Activated naive CD4-positive, alpha-beta T cell treated with Interleukin-2 at 50 U/mL for 16 hours (primary cell): ENCODE data around the gene GALNT12.

Experiments
- DNase-seq: peaks from one replicate; pipeline ENCODE4 v3.0.0-alpha.2; 2020

GALNT12 gene

DNA sequence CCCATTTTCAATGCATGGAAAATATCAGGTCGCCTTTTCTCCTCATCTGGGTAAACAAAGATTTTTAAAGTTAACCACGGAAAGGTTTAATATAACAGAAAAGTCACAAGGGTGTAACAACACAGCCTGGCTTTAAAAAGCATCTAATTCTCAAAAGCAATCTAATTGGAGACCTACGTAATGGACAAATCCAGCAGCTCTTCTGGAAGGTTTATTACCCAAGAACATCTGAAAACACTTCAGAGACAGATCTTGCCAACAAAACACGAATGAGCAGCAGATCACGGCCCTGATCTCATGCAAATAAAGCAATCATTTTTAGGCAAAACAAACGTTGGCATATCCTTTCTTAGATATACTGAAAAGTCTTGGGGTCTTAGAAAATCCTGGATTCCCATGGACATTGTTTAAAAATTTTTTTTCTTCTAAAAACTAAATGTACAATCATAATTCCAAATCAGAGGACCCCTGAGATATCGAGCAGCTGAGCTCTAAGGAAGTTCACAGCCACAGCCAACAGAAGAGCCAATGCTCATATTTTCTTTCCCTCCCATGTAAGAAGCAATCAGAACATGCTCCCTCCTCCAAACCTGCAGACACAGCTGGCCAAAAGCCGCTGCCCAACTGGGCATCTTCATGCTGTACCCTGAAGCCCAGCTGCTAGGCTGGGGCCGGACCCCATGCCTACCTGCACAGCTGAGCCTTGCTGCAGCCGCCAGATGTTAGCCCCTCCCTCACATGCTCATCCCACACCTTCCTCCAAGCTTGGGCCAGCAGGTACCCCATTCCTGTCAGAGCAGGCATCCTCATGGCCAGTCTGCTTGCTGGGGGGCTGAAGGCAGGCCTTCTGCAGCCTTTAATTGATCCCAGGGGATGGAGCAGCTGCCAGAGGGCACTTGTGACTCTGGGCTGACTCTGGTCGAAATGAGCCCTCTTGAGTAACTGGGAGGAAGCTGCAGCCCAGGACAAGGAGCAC, 22.4 kb upstream of the GALNT12 start:
- DNase-seq: no peak

GRCh38 chr9:98786750-98787510, 20.5 kb upstream of the GALNT12 start:
- no peak for DNase-seq

GRCh38 chr9:98787766-98788335, 19.6 kb upstream of the GALNT12 start:
- DNase-seq: no peak

GRCh38 chr9:98789483-98790133, 17.9 kb upstream of the GALNT12 start:
- no peak for DNase-seq

GRCh38 chr9:98790134-98790841, 17.2 kb upstream of the GALNT12 start:
- no peak for DNase-seq

- peak; percentile 66 for DNase-seq
Measured at GRCh38 chr9:98790842-98791607, 16.4 kb upstream of the GALNT12 start.

DNA sequence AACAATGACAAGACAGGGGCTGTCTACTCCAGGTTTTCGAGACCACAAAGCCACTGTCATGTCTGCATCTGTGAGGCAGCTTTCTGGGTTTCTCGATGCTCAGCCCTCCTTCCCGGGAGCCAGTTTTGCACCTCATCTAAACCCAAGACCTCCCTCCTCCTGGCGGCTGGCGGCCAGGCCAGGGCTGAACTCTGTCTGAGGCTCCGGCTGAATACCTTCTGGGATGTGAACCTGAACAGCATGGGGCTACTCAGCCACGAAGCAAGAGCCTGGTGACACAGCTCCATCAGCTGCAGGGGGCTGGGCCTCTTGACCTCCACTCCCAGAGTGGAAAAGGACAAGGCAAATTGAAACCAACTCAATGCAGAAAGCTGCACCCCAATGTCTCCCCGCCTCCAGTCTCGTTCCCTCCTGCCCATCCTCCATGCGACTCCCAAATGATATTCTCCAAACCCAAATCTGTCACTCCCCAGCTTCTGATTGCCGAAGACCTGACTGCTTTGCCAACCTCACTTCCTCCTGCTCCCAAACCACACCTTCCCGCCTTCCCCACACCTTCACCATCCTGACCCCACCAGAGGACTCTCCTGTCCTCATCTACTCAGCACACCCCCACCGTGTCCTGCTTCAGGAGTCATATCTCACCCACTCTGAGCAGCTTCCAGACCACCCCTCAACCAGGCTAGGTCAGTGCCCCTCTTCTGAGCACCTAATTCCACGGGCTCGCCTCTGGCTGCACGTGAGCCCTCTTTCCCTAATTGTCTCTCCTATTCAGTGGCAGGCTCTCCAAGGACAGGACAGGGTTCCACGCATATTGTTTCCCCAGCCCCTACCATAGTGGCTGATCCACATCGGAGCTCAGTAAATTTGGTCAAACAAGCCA, 15.6 kb upstream of the GALNT12 start:
- no peak for DNase-seq

- DNase-seq: no peak
Measured at GRCh38 chr9:98793031-98793430, 14.4 kb upstream of the GALNT12 start.

GRCh38 chr9:98794802-98795201, 12.7 kb upstream of the GALNT12 start:
- no peak for DNase-seq

GRCh38 chr9:98795295-98795955, 12.0 kb upstream of the GALNT12 start:
- DNase-seq: no peak

GRCh38 chr9:98795970-98796363, 11.5 kb upstream of the GALNT12 start:
- peak; percentile 12 for DNase-seq

DNA sequence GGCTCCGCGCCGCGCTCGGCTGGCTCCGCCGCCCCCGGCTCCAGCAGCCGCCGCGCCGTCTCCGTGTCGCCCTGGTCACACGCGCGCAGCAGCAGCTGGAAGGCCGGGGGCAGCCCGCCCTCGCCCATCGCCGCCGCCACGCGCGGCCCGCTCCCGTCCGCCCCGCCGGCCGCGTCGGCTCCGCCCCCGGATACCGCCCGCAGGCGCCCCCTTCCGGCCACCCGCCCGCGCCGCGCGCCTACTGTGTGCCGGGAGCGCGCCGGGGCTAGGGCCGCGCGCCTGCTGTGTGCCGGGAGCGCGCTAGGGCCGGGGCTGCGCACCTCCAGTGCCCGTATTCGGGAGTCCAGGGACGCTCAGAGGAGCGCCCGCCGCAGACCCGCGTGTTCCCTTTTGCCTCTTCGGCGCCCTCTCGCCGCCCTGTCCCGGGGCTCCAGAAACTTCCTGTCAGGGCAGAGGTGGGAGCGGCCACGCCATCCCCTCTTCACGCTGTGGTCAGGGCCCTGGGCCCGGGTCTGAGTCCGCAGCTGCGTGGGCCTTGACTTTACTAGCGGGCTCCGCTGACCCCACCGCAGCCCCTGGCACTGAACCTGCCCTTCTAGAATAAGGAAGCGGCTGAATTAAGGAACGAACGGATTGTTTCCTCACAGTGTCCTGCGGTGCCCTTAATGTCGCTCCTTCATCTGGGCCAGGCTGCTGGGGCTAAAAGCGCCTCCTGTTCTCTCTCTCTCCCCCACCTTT, 10.9 kb upstream of the GALNT12 start, which contains the start of gene ANKS6:
Gene ANKS6, minus strand, starts transcription at position 192 of the 738 bp plus-strand sequence. Its CDS starts 64 bp downstream, at position 128.
- peak; percentile 81 for DNase-seq

GRCh38 chr9:98797491-98797890, 10.0 kb upstream of the GALNT12 start:
- DNase-seq: no peak

DNA sequence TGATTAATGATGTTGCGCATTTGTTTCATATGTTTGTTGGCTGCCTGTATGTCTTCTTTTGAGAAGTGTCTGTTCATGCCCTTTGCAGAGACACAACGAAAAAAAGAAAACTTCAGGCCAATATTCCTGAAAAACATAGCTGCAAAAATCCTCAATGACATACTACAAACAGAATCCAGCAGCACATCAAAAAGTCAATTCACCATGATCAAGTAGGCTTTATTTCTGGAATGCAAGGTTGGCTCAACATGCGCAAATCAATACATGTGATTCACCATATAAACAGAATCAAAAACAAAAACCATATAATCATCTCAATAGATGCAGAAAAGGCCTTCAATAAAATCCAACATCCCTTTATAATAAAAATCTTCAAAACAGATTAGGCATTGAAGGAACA, 9.2 kb upstream of the GALNT12 start:
- DNase-seq: no peak

DNA sequence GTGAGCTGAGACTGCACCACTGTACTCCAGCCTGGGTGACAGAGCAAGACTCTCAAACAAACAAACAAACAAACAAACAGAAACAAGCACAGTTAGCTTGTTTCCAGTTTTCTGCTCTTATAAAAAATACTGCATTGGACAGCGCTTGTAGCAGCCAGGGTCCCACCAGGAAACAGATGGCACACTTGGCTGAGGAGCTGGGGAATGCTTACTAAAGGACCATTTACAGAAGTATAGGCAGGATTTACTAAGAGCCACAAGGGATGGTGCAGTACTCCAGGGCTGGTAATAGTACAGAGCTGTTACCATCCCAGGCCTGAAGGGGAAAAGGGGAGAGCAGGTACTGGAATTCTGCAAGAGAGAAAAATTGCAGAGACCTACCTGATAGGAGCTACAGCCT, 5.9 kb upstream of the GALNT12 start:
- DNase-seq: no peak

GRCh38 chr9:98801969-98802371, 5.5 kb upstream of the GALNT12 start:
- no peak for DNase-seq

- no peak for DNase-seq
Measured at GRCh38 chr9:98804083-98804482, 3.4 kb upstream of the GALNT12 start.

DNA sequence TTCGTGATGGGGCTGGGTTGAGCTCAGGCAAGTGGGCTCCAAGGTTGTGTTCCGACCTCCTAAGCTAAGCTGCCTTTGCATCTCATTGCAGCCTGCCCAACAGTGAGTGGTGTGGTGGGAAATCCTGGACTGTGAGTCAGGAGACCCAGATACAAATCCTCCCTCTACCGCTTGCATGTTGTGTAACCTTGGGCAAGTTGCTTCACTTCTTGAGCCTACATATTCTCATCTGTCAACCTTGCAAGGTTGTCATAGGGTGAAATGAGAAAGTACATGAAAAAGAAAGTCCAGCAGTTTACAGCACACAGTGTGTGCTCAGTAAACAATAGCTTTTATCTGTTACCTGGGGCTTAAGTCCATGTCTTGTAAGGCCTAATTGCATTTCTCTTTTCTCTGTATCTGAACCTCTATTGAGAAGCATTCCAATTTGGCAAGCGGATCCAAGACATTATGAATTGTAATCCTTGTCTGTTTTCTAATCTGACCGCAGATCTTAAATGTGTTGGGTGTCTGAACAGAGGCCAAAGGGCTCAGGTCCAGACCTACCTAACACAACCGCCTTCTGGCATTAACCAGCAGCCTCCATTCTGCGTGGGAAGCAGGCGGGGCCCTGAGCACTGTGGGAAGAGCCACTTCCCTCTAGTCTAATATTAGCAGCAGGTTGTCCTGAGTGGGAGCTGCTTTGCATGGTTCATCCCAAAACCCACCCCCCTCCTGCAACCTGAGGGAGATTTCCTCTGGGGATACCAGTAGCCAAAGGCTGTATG, 1.8 kb upstream of the GALNT12 start:
- no peak for DNase-seq
